ENCODE results near the gene MDK.

Gene MDK

DNA sequence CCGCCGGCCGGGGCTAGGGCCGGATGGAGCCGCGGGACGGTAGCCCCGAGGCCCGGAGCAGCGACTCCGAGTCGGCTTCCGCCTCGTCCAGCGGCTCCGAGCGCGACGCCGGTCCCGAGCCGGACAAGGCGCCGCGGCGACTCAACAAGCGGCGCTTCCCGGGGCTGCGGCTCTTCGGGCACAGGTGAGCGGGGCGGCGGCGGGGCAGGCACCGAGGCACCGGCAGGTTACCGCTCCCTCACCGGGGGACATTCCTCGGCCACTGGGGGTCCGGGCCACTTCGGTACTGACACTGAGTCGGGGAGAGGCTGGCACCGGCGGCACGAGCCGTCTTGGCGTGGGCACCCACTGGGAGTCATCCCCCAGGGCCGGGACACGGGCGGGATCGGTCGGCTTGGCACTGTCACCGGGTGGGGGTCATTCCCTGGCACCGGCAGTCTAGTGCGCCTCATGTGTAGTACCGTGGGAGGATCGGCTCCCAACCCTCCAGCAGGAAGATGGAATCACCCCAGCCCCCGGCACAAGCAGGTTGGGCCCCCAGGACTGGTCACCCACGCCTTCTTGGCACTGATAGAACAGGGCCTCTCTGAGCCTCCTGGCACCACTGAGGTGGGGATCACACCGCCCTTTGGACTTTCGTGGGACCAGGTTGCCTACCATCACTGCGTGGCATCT, 33.7 kb upstream of the MDK start:
- DNase-seq (ENCODE audit: low read depth in 3 of 3): no peak

DNA sequence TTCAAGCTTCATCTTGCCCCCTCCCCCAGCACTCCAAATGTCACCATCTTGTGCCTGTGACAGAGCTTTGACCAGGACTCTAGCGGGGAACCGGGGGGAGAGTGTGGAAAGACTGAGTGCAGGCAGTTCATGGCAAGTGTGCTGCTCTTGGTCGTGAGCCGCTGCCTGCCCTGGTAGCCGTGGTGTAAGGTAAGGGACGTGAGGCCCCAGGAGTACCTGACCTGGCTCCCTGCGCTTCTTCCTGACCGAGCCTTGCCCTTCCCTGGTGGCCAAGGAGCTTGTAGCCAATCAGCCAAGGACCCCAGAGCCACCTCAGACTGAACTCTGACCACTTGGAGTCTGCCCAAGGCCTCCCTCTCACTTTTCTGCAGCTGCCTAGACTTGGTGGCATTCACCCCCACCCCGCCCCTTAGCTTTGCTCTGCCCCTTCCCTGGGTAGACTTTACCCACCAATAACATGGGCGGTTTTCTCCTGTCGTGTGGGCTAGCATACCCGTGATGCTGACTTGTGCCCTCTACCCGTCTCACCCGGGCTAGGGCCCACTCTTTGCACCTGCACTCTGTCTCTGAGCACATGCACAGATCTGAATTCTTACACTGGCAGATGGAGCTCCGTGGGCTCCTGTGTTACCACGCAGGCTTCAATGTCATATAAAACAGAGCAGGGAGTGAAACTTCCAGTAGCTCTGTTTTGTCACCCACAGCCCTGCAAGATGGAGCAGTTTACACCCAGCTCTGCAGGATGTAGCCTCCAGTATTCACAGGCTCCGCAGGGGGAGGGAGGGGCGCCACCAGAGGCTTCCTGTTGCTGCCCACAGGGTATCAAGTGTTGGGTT, 32.7 kb upstream of the MDK start:
- DNase-seq (ENCODE audit: low read depth in 3 of 3): no peak

DNA sequence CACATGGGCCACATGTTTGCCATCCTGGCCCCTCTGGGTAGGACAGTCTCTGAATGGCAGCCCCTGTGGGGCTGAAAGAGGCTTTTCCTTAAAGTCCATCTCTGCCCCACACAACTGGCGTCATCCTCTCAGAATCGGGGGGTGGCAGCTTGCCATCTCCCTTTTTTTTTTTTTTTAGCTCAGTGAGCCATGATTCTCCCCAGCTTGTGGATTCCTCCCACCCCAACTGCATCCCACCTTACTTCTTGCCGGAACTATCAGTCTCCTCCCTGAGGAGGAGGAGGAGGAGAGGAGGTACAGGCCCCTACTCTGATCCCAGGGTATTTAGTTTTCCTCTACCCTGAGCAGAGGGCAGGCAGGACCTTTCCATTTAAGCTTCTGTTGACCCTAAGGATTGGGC, 30.8 kb upstream of the MDK start:
- DNase-seq (ENCODE audit: low read depth in 3 of 3): no peak

DNA sequence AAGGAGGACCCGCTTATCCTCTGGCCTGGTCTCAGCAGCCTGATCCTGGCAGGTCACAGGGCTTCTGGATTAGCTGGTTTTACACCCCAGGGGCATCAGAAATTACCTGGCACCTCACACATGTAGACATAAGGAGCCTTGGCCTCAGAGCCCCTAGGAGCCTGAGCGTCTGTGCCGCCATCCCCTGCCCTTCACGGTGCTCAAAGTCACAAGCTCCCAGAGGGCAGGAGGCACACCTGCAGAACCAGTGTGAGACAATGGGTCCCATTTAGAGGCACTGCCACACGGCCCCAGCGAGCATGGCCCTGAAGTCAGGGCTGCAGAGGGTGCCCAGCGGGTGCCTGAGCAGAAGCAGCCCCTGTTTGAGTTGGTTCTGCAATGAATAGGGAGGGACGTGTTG, 30.3 kb upstream of the MDK start:
- no peak for DNase-seq (ENCODE audit: low read depth in 3 of 3)

DNA sequence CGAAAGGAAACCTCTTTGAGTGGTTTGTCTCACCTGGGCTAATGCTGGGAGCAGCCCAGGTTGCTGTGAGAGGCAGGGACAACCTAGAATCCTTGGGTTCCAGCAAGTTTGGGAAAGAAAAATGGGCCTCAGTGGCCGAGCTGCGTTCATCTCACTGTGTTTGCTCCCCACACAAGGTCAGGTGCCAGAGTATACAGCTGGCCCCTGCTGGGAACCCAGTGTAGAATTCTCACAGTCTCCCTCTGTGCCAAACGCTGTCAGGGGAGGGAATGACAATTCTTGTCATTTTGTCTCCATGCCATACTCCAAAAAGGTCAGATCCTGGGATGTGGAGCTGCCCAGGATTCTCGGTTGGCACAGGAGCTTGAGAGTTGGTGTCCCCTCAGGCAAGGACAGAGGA, 29.9 kb upstream of the MDK start:
- DNase-seq (ENCODE audit: low read depth in 3 of 3): no peak

DNA sequence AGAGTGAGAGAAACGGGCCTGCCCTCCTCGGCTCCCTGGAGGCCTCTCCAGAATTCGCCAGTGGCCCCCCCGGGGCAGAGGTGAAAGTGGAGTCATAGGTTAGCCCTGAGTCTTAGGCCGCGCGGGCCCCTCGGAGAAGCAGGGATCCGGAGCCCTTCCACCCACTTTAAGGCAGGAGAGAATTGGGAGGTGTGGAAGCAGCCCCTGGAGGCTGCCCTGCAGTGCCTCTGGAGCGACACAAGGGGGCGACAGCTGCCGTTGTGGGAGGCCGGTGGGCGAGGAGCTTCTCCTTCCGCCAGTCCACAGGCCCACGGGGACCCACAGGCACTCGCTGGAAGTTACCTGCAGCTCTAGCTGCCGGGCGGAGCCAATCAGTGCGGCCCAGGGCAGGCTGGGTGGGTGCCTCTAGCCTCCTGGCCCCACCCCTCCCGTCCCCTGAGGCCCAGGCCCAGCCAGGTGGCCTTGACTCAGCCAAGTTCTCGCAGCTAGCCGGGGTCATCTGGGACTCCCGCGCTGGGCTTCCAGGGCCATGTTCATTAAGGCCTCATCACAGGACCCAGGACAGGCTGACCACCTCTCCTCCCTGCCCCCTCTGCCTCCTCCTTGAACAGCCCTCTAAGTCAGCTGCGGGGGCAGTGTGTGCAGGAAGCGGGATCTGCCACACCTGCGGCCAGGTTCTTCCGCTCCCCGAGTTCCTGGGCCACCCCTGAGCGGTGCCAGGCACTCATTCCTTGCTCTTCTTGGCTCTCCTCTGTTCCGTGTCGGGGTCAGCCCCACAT, 29.2 kb upstream of the MDK start:
- DNase-seq (ENCODE audit: low read depth in 3 of 3): peak; percentile 55 to 68 (median 67)

DNA sequence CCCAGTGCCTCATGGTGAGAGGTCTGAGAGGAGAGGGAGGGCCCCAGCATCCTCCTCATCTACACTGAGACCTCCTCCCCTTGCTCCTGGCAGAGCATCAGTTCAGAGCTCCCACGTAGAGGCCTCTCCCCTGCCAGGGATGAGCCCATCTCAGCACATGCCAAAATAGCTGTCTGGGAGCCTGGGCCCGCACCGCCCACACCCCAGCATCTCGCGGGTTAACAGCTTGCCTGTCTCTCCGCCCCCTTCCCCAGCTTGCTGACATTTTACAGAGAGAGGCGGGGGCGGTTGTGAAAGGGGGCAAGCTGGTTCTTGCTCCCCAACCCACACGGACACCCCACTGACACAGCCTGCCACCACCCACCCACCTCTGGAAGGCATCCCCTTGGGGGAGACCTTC, 27.8 kb upstream of the MDK start:
- peak in 2 of 3 donors; percentile 52 to 65 for DNase-seq (ENCODE audit: low read depth in 3 of 3)

DNA sequence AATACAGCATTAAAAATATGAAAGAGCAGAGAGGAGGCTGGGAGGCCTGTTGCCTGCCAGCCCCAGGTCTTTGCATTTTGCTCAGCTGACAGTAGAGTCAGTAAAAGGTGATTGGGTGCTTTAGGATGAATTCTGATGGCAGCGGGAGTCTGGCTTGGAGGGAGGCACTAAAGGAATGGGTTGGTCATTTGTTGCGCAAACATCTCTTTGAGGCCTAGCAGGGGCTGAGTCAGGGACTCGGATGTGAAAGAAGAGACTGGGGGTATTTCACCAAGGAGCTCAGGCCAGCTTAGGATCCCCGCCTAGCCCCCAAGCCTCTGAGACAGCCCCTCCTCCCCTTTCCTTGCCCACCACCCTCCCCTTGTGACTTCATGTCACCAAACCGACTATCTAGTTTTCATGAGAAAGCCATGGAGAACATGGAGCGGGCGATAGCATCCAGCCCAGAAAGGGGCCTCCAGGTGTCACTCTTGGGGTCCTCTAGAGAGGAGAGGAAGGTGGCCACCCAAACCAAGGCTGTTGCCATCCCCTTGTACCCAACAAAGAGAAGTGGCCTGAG, 24.5 kb upstream of the MDK start:
- no peak for DNase-seq (ENCODE audit: low read depth in 3 of 3)

DNA sequence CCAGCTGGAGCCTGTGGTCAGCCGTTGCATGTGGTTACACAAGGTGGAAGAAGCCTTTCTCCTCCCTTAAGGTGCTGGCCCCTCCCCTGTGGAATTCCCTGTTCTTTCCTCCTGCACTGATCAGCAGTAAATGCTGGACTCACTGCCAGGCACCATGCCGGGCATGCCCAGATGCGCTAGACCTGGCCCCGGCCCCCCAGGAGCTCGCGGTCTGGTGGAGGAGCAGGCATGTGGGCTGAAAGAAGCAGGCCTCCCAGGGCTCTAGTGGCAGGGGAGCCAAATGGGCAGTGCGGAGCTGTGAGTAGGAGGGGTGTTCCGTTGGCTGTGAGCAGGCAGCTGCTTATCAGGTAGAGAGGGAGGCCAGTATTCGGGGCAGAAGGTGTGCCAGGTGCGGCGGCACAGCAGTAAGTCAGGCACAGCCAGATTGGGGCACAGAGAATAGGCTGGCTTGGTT, 24.0 kb upstream of the MDK start:
- no peak for DNase-seq (ENCODE audit: low read depth in 3 of 3)

DNA sequence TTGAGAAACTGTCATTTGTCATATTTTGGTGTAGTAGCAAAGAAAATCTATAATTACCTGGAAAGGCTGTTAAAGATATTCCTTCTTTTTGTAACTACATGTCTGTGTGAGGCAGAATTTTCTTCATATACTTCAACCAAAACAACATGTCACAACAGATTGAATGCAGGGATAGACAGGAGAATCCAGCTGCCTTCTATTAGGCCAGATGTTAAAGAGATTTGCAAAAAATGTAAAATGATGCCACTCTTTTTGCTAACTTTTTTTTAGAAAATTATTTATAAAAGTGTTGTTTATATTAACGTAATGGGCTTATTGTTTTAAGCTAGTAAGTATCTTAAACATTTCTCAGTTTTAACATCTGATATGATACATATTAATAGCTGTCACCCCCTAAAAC, 21.5 kb upstream of the MDK start:
- no peak for DNase-seq (ENCODE audit: low read depth in 3 of 3)

DNA sequence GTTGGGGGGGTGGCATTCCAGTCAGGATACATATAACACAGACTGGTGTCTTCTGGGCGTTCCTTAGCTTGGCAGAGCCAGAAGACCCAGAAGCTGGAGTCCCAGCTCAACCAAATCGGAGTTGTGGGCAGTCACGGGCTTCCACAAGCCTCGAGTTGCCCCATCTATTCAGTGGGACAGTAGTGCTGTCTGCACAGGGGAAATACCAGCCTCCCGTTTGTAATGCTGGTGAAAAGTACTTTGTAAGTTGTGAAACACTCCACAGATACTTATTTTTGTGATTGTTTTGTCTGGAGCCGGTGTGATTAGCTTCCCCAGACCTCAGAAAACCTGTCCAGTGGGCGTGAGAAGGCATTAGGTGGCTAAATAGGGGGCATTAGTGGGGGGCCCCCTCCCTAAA, 20.6 kb upstream of the MDK start:
- no peak for DNase-seq (ENCODE audit: low read depth in 3 of 3)

DNA sequence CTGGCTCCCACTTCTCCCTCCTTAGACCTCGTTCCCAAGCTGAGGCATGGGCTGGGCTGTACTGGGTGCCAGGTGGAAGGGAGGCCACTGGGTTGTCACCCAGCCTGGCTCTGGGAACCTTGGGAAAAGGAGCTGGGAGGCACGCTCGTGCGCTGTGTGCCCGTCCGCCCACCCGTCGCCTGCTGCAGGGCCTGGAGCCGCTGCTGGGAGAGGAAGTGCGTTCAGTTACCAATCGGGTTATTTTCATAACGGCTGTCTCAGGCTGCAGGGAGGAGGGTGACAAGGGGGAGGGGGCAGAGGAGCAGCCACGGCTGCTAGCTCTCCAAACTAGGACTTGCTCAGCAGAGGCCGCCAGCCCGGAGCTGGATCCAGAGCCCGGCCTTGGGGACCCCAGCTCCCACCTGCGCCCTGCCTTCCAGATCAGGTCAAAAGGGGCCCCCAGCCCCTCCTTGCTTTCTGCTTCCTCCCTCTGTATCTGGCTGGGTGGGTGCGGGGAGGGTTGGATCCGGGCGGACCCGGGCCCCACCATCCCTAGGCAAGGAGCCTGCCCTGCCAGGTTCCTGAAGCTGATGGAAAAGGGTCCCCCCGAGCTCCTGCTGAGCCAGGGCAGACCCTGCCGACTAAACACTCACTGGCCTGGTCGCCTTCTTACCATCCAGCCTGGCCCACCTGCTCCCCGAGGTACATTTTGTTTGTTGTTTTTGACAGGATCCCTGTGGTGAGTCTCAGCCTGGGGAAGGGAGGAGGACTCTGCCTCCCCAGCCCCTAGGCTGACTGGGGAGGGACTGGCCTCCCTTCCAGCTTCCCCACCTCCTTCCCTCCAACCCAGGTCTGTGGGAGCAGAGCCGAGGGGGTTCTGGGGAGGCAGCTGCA, 19.9 kb upstream of the MDK start:
- DNase-seq (ENCODE audit: low read depth in 3 of 3): peak in 1 of 3 donors; percentile 50

DNA sequence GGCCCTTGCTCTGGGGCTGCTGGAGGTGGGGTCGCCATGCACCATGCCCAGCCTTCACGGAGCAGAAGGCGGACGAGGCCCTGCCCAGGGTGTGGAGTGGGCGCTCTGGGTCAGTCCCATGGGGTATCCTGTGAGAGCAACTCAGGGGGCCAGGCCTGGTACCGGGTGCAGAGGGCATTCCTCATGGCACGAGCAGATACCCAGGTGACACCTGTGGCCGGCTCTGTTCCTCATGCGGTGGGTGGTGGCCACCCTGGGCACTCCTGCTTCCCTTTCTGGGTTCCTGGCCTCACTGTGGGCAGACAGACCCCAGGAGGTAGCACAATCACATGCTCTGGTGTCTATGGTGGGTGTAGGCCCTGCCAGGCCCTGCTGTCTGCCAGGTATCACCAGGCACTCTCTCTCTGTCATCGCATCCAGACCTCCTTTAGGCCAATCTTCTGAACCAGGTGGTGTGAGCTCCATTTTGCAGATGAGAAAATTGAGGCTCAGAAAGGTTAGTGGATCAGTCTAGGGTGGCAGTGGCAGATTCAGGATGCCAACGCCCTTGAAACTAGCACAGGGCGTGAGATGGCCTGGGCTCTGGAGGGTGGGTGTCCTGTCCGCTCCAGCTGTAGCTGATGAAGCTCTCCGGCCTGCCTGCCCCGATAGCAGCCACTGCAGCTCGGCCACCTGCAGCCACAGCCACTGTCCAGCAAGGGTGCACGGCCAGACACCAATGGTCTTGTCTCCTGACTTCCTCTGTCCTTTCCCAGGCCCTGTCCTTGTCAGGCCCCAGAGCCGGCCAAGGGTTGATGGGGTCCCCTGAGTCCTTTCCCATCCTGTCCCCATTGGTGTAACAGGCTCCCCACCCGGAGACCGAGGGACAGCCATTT, 19.1 kb upstream of the MDK start:
- DNase-seq (ENCODE audit: low read depth in 3 of 3): no peak

DNA sequence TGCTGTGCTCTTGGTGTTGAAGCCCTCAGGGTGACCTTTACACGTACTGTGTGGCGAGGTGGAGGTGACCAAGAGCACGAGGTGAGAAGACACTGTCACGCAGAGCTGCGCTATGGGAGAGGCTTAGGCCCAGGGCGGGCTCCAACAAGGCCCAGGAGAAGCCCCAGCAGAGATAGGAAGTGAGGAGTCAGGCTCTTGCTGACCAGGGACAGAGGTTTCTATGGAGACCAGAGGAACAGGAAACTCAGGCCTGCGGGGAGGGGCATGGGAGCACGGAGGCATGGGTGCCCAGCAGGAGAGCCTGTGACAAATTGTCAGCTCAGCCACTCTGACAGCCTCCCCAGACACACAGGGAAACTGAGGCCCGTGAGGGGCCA, 18.4 kb upstream of the MDK start:
- no peak for DNase-seq (ENCODE audit: low read depth in 3 of 3)

DNA sequence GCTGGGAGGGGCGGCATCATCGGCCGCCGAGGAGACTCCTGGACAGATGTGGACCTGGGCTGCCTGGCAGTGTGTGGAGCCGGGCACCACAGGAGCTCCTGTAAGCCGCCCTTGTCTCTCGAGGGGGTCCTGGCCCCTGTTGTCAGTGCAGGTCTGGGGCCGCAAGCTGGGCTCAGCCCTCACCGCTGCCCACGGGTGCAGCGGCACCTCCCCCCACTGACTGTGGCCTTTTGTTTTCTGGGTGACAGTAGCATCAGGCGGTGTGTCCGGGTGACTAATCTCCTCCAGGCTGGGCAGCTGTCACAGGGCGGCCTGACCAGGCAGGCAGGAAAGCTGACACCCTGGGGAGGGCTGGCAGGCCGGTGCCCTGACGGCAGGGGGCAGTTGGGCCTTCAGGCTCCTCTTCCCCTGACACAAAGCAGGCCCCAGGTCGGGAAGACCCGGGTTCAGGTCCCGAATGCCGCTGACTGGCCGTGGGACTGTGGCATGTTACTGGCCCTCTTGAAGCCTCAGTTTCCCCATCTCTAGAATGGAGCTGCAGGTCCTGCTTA, 17.9 kb upstream of the MDK start:
- DNase-seq (ENCODE audit: low read depth in 3 of 3): no peak

DNA sequence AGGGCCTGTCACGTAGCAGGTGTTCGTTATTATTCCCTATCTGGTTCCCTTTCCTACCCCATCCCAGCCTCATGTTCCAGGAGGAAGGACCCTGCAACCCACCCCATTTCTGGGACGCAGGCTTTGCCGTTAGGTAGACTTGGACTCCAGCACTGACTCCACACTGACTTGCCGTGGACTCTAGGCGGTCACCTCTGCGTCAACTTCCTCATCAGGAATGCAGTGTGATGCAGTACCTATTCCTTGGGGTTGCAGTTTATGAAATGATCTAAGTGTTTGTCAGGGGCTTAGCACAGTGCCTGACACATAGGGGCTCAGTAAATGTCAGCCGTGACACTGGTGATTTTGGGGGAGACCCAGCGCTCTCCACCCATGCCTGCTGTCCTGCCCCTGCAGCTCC, 17.4 kb upstream of the MDK start:
- DNase-seq (ENCODE audit: low read depth in 3 of 3): no peak

DNA sequence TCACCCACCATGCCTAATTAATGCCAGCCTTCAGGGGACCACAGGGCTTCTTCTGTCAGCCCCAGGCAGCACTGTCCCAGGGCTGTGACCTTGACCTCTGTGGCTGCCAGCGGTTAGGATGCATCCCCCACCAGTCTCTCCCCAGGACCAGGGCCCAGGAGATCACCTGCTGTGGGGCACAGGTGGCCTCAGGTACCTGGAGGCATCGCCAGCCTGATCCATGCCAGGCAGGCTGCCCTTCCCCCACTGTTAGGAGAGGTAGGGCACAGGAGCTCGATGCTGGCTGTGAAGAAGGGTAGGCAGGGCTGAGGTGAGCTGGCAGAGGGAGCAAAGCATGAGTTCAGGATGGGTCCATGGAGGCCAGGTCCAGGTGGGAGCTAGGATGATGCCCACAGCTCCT, 16.7 kb upstream of the MDK start:
- DNase-seq (ENCODE audit: low read depth in 3 of 3): no peak

DNA sequence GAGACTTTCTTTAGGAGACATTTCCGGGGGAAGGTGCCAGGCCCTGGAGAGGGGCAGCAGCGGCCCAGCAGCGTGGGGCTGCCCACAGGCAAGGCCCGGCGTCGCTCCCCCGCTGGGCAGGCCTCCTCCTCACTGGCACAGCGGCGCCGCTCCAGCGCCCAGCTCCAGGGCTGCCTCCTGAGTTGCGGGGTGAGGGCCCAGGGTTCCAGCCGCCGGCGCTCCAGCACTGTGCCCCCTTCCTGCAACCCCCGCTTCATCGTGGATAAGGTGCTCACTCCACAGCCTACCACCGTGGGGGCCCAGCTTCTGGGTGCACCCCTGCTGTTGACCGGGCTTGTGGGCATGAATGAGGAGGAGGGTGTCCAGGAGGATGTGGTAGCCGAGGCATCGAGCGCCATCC, 15.2 kb upstream of the MDK start:
- no peak for DNase-seq (ENCODE audit: low read depth in 3 of 3)

DNA sequence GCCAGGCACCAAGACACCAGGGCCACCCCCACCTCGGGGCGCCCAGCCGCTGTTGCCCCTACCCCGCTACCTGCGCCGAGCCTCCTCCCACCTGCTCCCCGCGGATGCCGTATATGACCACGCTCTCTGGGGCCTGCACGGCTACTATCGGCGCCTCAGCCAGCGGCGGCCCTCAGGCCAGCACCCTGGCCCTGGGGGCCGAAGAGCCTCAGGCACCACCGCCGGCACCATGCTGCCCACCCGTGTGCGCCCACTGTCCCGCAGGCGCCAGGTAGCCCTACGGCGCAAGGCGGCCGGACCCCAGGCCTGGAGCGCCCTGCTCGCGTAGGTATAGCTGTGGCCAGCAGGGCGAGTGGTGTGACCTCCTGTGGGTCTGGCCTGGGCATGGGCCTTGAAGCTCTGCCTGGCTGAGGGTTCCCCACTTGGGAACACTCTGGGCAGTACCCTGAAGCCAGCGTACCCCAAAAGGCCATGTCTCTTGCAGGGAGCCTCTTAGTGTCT, 14.8 kb upstream of the MDK start:
- DNase-seq (ENCODE audit: low read depth in 3 of 3): no peak
